ENCODE measurements around the gene PHF23.

GRCh38 chr17:7249214-7249613 is 10.0 kb upstream of the PHF23 start:
- no peak for TF ChIP-seq CTCF (IDR thresholded peaks at IDR 0.05)
- no peak for TF ChIP-seq ZFX (IDR thresholded peaks at IDR 0.05; ENCODE audit: borderline replicate concordance)

Data from 22Rv1 (cell line).